Mesodermal cell (in vitro differentiated cells): ENCODE data around the gene RIPK4.
A peak's percentile ranks its signal among the peaks of the same experiment; 100 is the strongest.

Experiments
- H3K27ac ChIP-seq: 2 replicates; pipeline ENCODE4 v1.7.0; 2013; ENCODE audit warnings: mild to moderate bottlenecking, low read depth, low read length, moderate library complexity; ENCODE audit not compliant: severe bottlenecking
- H3K36me3 ChIP-seq: 2 replicates; pipeline ENCODE4 v1.7.1; 2013; ENCODE audit warnings: mild to moderate bottlenecking, low read length, moderate library complexity; ENCODE audit not compliant: control insufficient read depth, insufficient read depth
- H3K4me1 ChIP-seq: one replicate; pipeline ENCODE4 v1.7.1; 2013; ENCODE audit warnings: mild to moderate bottlenecking, low read length; ENCODE audit not compliant: insufficient read depth, control insufficient read depth, poor library complexity, severe bottlenecking
- H3K4me3 ChIP-seq: 2 replicates; pipeline ENCODE4 v1.7.0; 2013; ENCODE audit warnings: low read length, control low read depth, mild to moderate bottlenecking; ENCODE audit not compliant: insufficient read depth, poor library complexity, severe bottlenecking; ENCODE audit errors: extremely low read depth
- H3K9me3 ChIP-seq: 2 replicates; pipeline ENCODE4 v1.7.1; 2013; ENCODE audit warnings: mild to moderate bottlenecking, low read length, moderate library complexity; ENCODE audit not compliant: control insufficient read depth
- WGBS, 2 experiments: methylation state at CpG; one replicate each; pipeline ENCODE4 v1.1.5; 2013; ENCODE audit warnings: missing lambda C conversion rate in 2 of 2; ENCODE audit not compliant: insufficient coverage in 2 of 2; 5-methylcytosine and 5-hydroxymethylcytosine counted together

Gene RIPK4

GRCh38 chr21:41761934-41762635, 4.8 kb downstream of the RIPK4 start:
- WGBS, 2 experiments, result 1 to 6% methylated on average over 12 to 22 of the region's 22 CpGs
- no peaks in the 10 kb centered on the region for H3K36me3 ChIP-seq
- H3K4me3 ChIP-seq, result peak overlapping the region; percentile 19
- no peak overlapping the region for H3K27ac ChIP-seq
- H3K9me3 ChIP-seq, result no peaks in the 10 kb centered on the region
- H3K4me1 ChIP-seq, result peaks cover 25% of the 10 kb centered on the region

GRCh38 chr21:41761211-41761933, 5.5 kb downstream of the RIPK4 start:
- no peak overlapping the region for H3K4me3 ChIP-seq
- H3K36me3 ChIP-seq, result no peaks in the 10 kb centered on the region
- 2 to 5% methylated on average over 12 to 19 of the region's 22 CpGs for WGBS, 2 experiments
- peak overlapping the region; percentile 6 for H3K27ac ChIP-seq
- peaks cover 25% of the 10 kb centered on the region for H3K4me1 ChIP-seq
- H3K9me3 ChIP-seq, result no peaks in the 10 kb centered on the region

DNA sequence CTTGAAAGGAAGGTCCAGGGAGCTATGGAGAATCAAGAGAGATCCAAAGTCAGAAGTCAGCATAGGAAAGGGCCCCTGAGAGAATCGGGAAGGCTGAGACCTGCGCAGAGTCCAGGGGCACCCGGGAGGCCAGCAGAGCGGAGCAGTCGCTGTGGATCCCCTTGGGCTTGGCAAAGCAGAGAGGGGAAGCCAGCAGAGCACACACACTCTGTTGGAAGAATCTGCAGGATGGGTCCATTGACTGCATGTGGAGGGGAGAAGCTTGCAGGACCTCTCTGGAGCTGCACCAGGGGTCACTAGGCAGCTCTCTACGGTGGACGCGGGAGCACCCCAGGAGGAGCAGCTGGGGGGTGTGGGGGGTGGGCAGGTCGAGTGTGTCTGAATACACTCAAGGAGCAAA, 6.4 kb downstream of the RIPK4 start:
- WGBS, 2 experiments, result 75% methylated on average over 6 to 9 of the region's 9 CpGs
- Histone ChIP-seq H3K4me1 (peaks cover 25% of the 10 kb centered on the region), H3K9me3 (no peaks in the 10 kb centered on the region), H3K4me3 (no peak overlapping the region), H3K36me3 (no peaks in the 10 kb centered on the region), H3K27ac (no peak overlapping the region)

- no peak overlapping the region for H3K27ac ChIP-seq
- no peaks in the 10 kb centered on the region for H3K36me3 ChIP-seq
- H3K4me1 ChIP-seq, result peaks cover 25% of the 10 kb centered on the region
- H3K4me3 ChIP-seq, result no peak overlapping the region
- 96 to 100% methylated on average over 2 to 4 of the region's 5 CpGs for WGBS, 2 experiments
- no peaks in the 10 kb centered on the region for H3K9me3 ChIP-seq
Observed at GRCh38 chr21:41759926-41760325, 6.9 kb downstream of the RIPK4 start.

- Histone ChIP-seq H3K4me3 (no peak overlapping the region), H3K4me1 (peaks cover 25% of the 10 kb centered on the region), H3K36me3 (no peaks in the 10 kb centered on the region), H3K9me3 (no peaks in the 10 kb centered on the region), H3K27ac (no peak overlapping the region)
- 77 to 78% methylated on average over 9 of the region's 11 CpGs for WGBS, 2 experiments
Observed at GRCh38 chr21:41759214-41759840, 7.5 kb downstream of the RIPK4 start.

GRCh38 chr21:41758550-41758949, 8.3 kb downstream of the RIPK4 start:
- H3K27ac ChIP-seq, result no peak overlapping the region
- H3K36me3 ChIP-seq, result no peaks in the 10 kb centered on the region
- no peak overlapping the region for H3K4me3 ChIP-seq
- H3K4me1 ChIP-seq, result peaks cover 31% of the 10 kb centered on the region
- H3K9me3 ChIP-seq, result no peaks in the 10 kb centered on the region
- WGBS, 2 experiments, result 72 to 78% methylated on average over 4 of the region's 5 CpGs

GRCh38 chr21:41755934-41756773, 10.7 kb downstream of the RIPK4 start:
- Histone ChIP-seq H3K4me1 (peaks cover 35% of the 10 kb centered on the region), H3K9me3 (no peaks in the 10 kb centered on the region), H3K36me3 (no peaks in the 10 kb centered on the region), H3K4me3 (no peak overlapping the region), H3K27ac (no peak overlapping the region)
- WGBS, 2 experiments, result 96 to 98% methylated on average over 31 to 32 of the region's 33 CpGs

DNA sequence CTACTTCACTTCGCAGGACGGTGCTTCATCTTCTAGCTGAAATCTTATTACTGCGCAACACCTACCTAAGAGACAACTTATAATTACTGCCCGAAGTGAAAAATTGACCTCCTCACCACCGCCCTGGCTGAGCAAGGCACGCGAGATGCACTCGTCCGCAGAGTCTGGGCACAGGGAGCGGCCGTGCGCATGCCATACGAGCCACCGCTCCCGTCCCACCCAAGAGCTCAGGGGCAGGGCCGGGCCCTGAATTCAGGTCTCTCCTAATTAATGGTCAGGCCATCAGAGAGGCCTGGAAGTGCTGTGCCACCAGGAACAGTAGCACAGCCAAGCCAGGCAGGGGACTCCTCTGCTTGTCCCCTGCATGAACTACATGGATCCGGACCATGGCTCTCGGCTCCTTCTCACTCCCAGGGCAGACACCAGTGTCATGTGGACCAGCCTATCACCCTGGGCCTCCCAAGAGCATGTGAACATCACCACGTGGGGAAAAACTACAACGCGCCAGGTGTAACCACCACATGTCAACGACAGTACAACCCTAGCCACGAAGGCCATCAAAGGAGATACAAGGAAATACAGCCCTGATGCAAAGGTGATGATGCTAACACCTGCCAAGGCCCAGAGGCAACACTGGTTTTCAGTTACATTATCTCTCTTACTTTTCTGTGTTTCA, 11.5 kb downstream of the RIPK4 start:
- peaks cover 31% of the 10 kb centered on the region for H3K4me1 ChIP-seq
- no peaks in the 10 kb centered on the region for H3K9me3 ChIP-seq
- 93% methylated on average over 21 to 22 of the region's 23 CpGs for WGBS, 2 experiments
- H3K36me3 ChIP-seq, result no peaks in the 10 kb centered on the region
- no peak overlapping the region for H3K27ac ChIP-seq
- no peak overlapping the region for H3K4me3 ChIP-seq

GRCh38 chr21:41754479-41754891, 12.4 kb downstream of the RIPK4 start:
- Histone ChIP-seq H3K4me1 (peaks cover 31% of the 10 kb centered on the region), H3K4me3 (no peak overlapping the region)
- WGBS, 2 experiments, result 28 to 36% methylated on average over 8 to 9 of the region's 10 CpGs

More at GRCh38 chr21:41754479-41754891, 12.4 kb downstream of the RIPK4 start:
- Histone ChIP-seq H3K9me3 (no peaks in the 10 kb centered on the region), H3K36me3 (no peaks in the 10 kb centered on the region), H3K27ac (no peak overlapping the region)
